Tibial nerve (tissue), 4 donors: ENCODE measurements around the gene PNPLA3.

Source experiments
- CTCF ChIP-seq, 5 experiments: fragments of 200-600 bp in 3 of 5; fragments of 450-650 bp in 2 of 5; sonication (generic) in 3 of 5; IDR thresholded peaks; one replicate each; pipeline ENCODE4 v1.5.1; 2016 to 2019; ENCODE audit warnings: antibody characterized with exemption in 5 of 5, mild to moderate bottlenecking in 3 of 5, moderate library complexity in 2 of 5
- EP300 ChIP-seq, 2 donors: sonication (generic); formaldehyde crosslinking; IDR thresholded peaks; one replicate each; pipeline ENCODE4 v1.6.1; 2017; ENCODE audit warnings: antibody characterized with exemption in 2 of 2, mild to moderate bottlenecking in 1 of 2
- POLR2A ChIP-seq, 2 donors: fragments of 450-650 bp; IDR thresholded peaks; one replicate each; pipeline ENCODE4 v1.6.1; 2017; ENCODE audit warnings: antibody characterized with exemption in 2 of 2, mild to moderate bottlenecking in 2 of 2, moderate library complexity in 2 of 2

- no peak for TF ChIP-seq CTCF (IDR thresholded peaks at IDR 0.05)
- no peak for TF ChIP-seq EP300 (IDR thresholded peaks at IDR 0.05)
- no peak for TF ChIP-seq POLR2A (IDR thresholded peaks at IDR 0.05)
These were observed 44.6 kb upstream of the PNPLA3 start for GRCh38 chr22:43878831-43879550.
